ENCODE results near the gene RAB11FIP5. TPM values are rescaled to one million over a fixed set of nuclear protein-coding genes. Genes with fewer than 3 reads are reported as not detected.
A peak's percentile ranks its signal among the peaks of the same experiment; 100 is the strongest.

Gene RAB11FIP5
- total and polyA plus RNA-seq, 8 donors = 10.1 to 17.6 (median 15.2) TPM

DNA sequence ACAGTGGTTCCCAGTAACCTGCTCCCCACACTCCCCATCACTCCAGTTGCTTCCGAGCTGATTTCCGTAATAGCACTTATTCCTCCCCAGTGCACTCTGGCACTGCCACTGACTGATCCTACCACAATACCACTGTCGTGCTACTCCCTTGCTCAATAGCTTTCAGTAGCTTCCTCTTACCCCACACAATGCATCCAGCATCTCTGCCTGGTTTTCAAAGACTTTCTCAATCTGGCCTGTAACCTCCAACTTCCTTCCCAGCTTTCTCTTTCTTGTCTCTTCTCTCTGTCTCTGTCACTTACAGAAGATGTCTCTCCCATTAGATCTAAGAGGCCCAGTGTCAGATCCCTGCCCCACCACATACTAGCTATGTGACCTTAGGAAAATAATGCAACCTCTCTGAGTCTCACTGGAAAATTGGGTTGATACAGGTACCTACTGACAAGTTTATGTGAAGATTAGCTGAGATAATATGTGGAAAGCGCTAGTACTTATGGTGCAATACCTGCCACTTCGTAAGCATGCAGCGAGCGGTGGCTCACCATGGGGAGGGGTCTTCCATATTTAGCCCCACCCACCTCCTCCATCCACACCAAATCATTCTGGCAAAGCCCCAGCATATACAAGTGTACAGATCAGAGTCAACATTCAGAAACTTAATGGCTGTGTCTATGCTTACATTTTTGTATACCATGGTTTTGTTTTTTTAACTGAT is 77.9 kb downstream of the RAB11FIP5 start:
- no peaks in the 10 kb centered on the region for H3K9me3 ChIP-seq
- WGBS, 2 donors = 96 to 97% methylated on average over 7 of the region's 7 CpGs
- no peak overlapping the region for H3K27ac ChIP-seq
- peak in 2 of 4 donors; percentile 36 to 39 for ATAC-seq
- FAIRE-seq = no peak
- no peaks in the 10 kb centered on the region for H3K36me3 ChIP-seq
- TF ChIP-seq, protein P1, sequence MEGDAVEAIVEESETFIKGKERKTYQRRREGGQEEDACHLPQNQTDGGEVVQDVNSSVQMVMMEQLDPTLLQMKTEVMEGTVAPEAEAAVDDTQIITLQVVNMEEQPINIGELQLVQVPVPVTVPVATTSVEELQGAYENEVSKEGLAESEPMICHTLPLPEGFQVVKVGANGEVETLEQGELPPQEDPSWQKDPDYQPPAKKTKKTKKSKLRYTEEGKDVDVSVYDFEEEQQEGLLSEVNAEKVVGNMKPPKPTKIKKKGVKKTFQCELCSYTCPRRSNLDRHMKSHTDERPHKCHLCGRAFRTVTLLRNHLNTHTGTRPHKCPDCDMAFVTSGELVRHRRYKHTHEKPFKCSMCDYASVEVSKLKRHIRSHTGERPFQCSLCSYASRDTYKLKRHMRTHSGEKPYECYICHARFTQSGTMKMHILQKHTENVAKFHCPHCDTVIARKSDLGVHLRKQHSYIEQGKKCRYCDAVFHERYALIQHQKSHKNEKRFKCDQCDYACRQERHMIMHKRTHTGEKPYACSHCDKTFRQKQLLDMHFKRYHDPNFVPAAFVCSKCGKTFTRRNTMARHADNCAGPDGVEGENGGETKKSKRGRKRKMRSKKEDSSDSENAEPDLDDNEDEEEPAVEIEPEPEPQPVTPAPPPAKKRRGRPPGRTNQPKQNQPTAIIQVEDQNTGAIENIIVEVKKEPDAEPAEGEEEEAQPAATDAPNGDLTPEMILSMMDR (IDR thresholded peaks at IDR 0.05) = no peak
- no peaks in the 10 kb centered on the region for H3K27me3 ChIP-seq
- H3K4me3 ChIP-seq = no peak overlapping the region
- peaks cover 0 to 10% (median 0%) of the 10 kb centered on the region in 3 donors for H3K4me1 ChIP-seq
- intact Hi-C loops (cut with DNase I) = no loop called here
- DNase-seq = no peak

DNA sequence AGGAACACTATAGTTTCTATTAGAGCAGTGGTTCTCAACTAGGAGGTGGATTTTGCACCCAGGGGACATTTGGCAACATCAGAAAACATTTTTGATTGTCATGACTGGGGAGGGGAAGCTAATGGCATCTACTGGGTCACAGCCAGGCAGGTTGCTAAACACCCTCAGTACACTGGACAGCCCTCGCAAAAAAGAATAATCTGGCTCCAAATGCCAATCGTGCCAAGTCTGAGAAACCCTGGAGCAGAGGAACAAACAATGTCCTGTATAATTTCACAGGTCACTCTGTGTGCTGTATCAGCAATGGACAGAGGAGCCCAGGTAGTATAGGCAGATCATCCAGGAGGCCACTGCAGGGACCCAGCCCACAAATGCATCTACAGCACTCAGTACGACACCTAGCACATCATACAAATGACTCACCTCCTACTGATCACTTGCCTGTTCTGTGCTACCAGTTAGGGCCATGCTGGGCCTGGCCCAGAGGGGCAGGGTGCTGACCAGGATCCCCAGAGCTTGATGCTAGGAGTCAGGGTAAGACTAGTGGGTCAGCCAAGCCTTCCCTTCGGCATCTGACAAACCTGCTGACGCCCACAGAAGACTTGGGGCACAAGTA is 78.9 kb downstream of the RAB11FIP5 start:
- Histone ChIP-seq H3K4me3 (no peak overlapping the region), H3K4me1 (peaks cover 0 to 10% (median 0%) of the 10 kb centered on the region in 3 donors), H3K36me3 (no peaks in the 10 kb centered on the region), H3K27me3 (no peaks in the 10 kb centered on the region), H3K27ac (no peak overlapping the region), H3K9me3 (no peaks in the 10 kb centered on the region)
- peak in 1 of 4 donors; percentile 10 for ATAC-seq
- intact Hi-C loops (cut with DNase I) = no loop called here
- no peak for FAIRE-seq
- TF ChIP-seq, protein P1 (IDR thresholded peaks at IDR 0.05) = no peak
- WGBS, 2 donors = 62 to 66% methylated on average over 5 of the region's 5 CpGs
- no peak for DNase-seq

DNA sequence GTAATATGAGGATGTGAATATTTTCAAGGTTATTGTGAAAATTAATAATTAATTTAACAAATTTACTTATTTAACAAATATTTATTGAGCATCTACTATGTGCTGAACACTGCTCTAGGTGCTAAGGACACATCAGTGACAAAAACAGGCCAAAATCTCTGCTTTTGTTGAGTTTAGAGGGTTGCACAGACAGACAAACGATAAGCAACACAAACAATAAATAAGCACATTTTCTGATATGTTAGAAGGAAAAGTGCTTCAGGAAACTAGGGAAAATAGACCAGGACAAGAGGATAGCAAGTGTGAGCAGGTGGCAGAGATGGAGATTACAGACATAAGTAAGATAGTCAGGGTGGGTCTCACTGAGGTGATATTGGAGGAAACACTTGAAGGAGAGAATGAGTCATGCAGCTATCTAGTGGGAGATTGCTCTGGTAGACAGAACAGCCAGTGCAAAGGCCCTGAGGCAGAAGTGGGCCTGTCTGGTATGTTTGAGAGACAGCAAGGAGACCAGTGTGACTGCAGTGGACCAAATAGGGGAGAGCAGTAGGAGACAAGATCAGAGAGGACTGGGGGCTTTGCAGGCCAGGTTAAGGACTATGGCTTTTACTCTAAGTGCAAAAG is 79.5 kb downstream of the RAB11FIP5 start:
- no peak for ATAC-seq
- Histone ChIP-seq H3K27me3 (no peaks in the 10 kb centered on the region), H3K4me3 (no peak overlapping the region), H3K27ac (no peak overlapping the region), H3K4me1 (peaks cover 0 to 10% (median 0%) of the 10 kb centered on the region in 3 donors), H3K36me3 (no peaks in the 10 kb centered on the region), H3K9me3 (no peaks in the 10 kb centered on the region)
- 83 to 98% methylated on average over 1 of the region's 1 CpG for WGBS, 2 donors
- TF ChIP-seq, protein P1 (IDR thresholded peaks at IDR 0.05) = no peak
- DNase-seq = no peak
- intact Hi-C loops (cut with DNase I) = no loop called here
- FAIRE-seq = no peak

DNA sequence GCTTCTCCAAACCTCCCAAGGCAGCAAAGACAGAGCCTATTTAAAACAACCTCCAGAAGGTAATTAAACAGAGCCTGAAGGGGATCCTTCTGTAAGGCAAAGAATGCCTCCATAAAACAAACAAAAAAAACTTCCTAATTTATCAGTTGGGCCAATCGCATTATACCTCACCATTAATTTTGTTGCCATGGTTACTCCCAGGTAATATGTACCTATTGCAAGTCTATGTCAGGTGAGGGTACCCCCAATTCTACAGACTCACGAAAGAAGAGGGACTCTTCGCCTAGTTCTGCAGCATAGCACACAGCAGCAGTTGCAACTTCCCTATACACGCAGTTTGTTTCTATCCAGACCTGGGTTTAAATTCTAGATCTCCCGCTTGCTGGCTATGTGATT is 80.0 kb downstream of the RAB11FIP5 start:
- Histone ChIP-seq H3K4me1 (peaks cover 0 to 10% (median 0%) of the 10 kb centered on the region in 3 donors), H3K9me3 (no peaks in the 10 kb centered on the region), H3K27ac (no peak overlapping the region), H3K4me3 (no peak overlapping the region), H3K27me3 (no peaks in the 10 kb centered on the region), H3K36me3 (no peaks in the 10 kb centered on the region)
- DNase-seq (no peak), FAIRE-seq (no peak), ATAC-seq (no peak)
- 79 to 80% methylated on average over 5 of the region's 5 CpGs for WGBS, 2 donors
- intact Hi-C loops (cut with DNase I) = no loop called here
- TF ChIP-seq, protein P1 (IDR thresholded peaks at IDR 0.05) = no peak

Measured in pancreas (tissue), 10 donors.